ENCODE data around the gene THAP6.

DNA sequence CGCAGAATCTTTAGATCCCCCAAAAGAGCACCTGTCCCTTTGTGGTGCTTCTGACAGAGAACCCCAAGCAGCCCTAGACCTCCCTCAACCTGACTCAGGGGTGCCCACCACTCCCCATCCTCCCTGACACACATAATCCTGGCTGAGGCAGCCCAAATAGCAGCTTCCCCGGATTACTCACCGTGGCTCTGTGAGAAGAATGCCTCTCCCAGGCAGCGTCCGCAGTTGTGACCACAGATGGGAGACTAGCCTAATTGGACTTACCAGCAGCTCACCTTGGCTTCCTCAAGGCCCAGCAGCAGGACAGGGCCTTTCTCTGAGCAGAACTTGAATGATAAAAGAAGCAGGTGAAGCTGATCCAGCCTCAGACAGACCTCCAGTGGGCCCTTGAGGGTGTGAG, 31.3 kb downstream of the THAP6 start:
- TF ChIP-seq, protein P1, sequence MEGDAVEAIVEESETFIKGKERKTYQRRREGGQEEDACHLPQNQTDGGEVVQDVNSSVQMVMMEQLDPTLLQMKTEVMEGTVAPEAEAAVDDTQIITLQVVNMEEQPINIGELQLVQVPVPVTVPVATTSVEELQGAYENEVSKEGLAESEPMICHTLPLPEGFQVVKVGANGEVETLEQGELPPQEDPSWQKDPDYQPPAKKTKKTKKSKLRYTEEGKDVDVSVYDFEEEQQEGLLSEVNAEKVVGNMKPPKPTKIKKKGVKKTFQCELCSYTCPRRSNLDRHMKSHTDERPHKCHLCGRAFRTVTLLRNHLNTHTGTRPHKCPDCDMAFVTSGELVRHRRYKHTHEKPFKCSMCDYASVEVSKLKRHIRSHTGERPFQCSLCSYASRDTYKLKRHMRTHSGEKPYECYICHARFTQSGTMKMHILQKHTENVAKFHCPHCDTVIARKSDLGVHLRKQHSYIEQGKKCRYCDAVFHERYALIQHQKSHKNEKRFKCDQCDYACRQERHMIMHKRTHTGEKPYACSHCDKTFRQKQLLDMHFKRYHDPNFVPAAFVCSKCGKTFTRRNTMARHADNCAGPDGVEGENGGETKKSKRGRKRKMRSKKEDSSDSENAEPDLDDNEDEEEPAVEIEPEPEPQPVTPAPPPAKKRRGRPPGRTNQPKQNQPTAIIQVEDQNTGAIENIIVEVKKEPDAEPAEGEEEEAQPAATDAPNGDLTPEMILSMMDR (IDR thresholded peaks at IDR 0.05): no peak
- no peak for TF ChIP-seq POLR2A (IDR thresholded peaks at IDR 0.05; ENCODE audit: low read depth)
